ENCODE results near the gene HHIPL1. TPM values are rescaled to one million over a fixed set of nuclear protein-coding genes. Genes with fewer than 3 reads are reported as not detected.
A peak's percentile ranks its signal among the peaks of the same experiment; 100 is the strongest.

HHIPL1 gene
- total RNA-seq, 1 donor from 2014 or later: 2.5 TPM

GRCh38 chr14:99673305-99674063 lies 28.6 kb downstream of the HHIPL1 start:
- Mint-ChIP-seq H3K4me1 (peaks cover 51% of the 10 kb centered on the region), H3K9me3 (no peaks in the 10 kb centered on the region), H3K27me3 (ENCODE audit: low read depth) (no peaks in the 10 kb centered on the region), H3K4me3 (no peak overlapping the region), H3K36me3 (ENCODE audit: low read depth) (no peaks in the 10 kb centered on the region), H3K27ac (ENCODE audit: unreplicated experiment) (peak overlapping the region; percentile 67)
- TF ChIP-seq CTCF (conservative IDR thresholded peaks at IDR 0.05): no peak
- DNase-seq (ENCODE audit: low read depth, low spot score): no peak

DNA sequence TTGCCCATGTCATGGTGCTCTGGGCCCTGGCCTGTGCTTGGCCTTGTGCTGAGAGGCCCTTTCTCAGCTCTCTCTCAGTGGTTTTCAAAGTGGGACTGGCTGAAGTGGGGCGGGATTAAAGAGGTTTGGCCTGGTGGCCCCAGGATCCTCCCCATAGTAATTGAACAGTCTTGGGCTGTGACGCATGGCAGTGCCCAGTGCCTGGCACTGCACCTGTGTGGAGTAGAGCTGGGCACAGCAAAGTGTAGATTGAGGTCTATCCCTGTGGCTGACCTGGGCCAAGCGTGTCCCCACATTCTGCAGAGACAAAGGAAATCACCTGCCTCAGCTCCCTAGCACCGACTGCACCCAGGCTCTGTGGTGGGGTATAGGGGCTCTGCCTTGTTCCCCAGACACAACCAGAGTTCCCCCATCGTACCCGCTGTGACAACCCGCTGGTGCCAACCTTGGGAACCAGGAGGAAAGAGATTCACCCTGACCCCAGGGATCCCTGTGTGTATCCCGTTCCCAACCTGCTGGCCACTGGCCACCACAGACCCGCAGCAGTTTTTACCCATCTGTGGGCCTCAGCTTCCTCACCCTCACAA lies 29.2 kb downstream of the HHIPL1 start:
- H3K27me3 Mint-ChIP-seq (ENCODE audit: low read depth): no peaks in the 10 kb centered on the region
- H3K27ac Mint-ChIP-seq (ENCODE audit: unreplicated experiment): no peak overlapping the region
- peak overlapping the region; percentile 23 for H3K4me3 Mint-ChIP-seq
- TF ChIP-seq CTCF (conservative IDR thresholded peaks at IDR 0.05): no peak
- H3K4me1 Mint-ChIP-seq: peaks cover 44% of the 10 kb centered on the region
- no peaks in the 10 kb centered on the region for H3K36me3 Mint-ChIP-seq (ENCODE audit: low read depth)
- DNase-seq (ENCODE audit: low read depth, low spot score): no peak
- no peaks in the 10 kb centered on the region for H3K9me3 Mint-ChIP-seq

DNA sequence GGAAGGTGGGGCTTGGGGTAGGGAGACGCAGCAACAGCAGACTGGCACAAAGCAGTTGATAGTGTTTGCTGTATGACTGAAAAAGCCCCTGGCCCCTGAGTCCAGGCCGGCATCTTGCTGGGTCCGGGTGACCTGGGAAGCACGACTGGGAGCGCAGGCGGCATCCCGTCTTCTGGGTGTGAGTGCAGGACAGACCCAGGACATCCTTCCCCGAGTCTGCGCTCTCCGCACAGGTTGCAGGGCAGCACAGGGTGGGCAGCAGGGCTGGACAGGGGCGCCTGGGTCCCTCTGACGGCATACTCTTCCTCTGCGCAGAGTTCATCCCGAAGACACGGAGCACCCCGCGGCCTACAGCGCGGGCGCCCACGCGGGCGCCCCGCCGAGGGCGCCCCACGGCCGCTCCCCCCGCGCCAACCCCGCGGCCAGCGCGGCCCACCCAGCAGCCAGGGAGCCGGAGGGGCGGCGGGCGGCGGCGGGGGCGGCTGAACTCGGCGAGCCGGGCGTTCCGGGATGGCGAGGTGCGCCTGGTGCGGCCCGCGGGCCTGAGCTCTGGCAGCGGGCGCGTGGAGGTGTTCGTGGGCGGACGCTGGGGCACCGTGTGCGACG lies 29.9 kb downstream of the HHIPL1 start:
- no peaks in the 10 kb centered on the region for H3K9me3 Mint-ChIP-seq

DNA sequence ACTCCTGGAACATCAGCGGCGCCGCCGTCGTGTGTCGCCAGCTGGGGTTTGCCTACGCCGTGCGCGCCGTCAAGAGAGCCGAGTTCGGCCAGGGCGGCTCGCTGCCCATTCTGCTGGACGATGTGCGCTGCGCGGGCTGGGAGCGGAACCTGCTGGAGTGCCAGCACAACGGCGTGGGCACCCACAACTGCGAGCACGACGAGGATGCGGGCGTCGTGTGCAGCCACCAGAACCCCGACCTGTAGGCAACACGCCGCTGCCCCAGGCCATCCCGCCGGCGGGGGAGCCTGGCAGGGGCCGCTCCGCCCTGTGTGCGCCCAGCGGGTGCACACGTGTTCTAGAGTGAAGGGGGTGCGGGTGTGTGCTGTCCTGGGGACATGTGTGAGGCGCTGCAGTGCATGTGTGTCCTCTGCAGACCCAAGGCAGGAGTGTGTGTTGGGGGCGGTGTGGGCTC lies 30.5 kb downstream of the HHIPL1 start:
- Mint-ChIP-seq H3K27me3 (ENCODE audit: low read depth) (no peaks in the 10 kb centered on the region), H3K9me3 (no peaks in the 10 kb centered on the region), H3K4me3 (no peak overlapping the region), H3K4me1 (peaks cover 34% of the 10 kb centered on the region), H3K36me3 (ENCODE audit: low read depth) (no peaks in the 10 kb centered on the region), H3K27ac (ENCODE audit: unreplicated experiment) (peak overlapping the region; percentile 43)
- TF ChIP-seq CTCF (conservative IDR thresholded peaks at IDR 0.05): no peak
- DNase-seq (ENCODE audit: low read depth, low spot score): no peak

More for the DNA sequence above, 29.9 kb downstream of the HHIPL1 start:
- no peak overlapping the region for H3K27ac Mint-ChIP-seq (ENCODE audit: unreplicated experiment)
- H3K4me3 Mint-ChIP-seq: peak overlapping the region; percentile 23
- H3K27me3 Mint-ChIP-seq (ENCODE audit: low read depth): no peaks in the 10 kb centered on the region
- no peak for TF ChIP-seq CTCF (conservative IDR thresholded peaks at IDR 0.05)
- H3K36me3 Mint-ChIP-seq (ENCODE audit: low read depth): no peaks in the 10 kb centered on the region
- DNase-seq (ENCODE audit: low read depth, low spot score): no peak
- peaks cover 39% of the 10 kb centered on the region for H3K4me1 Mint-ChIP-seq

DNA sequence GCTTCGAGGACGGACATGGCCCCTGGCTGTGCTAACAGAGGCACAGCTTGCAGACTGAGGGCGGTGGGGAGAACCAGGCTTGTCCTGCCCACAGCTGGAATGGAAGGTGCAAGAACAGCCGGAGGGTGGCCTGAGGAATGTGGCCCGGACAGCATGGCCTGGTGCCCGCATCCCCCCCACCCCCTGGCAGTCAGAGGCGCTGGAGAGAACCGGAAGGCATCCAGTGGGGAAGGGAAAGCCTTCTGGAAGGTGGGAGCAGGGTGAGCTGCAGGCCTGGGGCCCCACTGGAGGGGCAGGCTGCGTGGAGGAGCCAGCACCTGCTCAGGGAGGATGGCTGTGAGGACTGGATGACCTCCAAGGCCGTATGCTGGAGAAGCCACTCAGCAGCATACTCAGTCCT lies 31.0 kb downstream of the HHIPL1 start:
- peaks cover 28% of the 10 kb centered on the region for H3K4me1 Mint-ChIP-seq
- peak overlapping the region; percentile 43 for H3K27ac Mint-ChIP-seq (ENCODE audit: unreplicated experiment)
- no peaks in the 10 kb centered on the region for H3K27me3 Mint-ChIP-seq (ENCODE audit: low read depth)
- no peak for DNase-seq (ENCODE audit: low read depth, low spot score)
- H3K36me3 Mint-ChIP-seq (ENCODE audit: low read depth): no peaks in the 10 kb centered on the region
- H3K4me3 Mint-ChIP-seq: no peak overlapping the region
- no peaks in the 10 kb centered on the region for H3K9me3 Mint-ChIP-seq
- no peak for TF ChIP-seq CTCF (conservative IDR thresholded peaks at IDR 0.05)
